ENCODE data around the gene DGKB.

The DGKB gene

DNA sequence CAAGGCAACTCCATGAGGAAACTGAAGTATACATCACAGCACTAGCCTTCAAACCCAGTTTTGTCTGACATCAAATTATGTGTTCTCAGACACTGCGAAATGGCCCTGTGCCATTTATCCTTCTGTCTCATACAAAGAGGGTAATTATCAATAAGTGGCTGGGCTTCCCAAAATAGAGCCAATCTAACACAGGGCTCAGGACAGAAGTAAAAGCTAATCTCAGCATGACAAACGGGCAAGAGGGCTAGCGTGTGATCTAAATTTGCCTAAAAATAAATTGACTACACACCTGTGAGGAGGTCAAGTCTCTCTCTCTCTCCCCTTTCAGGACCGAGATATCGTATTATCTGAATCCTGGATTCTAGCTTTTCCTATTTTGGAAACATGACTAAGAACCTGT is 67.2 kb downstream of the DGKB start:
- FAIRE-seq = no peak
- TF ChIP-seq PAX5 (IDR thresholded peaks at IDR 0.05; ENCODE audit: insufficient read depth, low read length, severe bottlenecking) (no peak), SPI1 (IDR thresholded peaks at IDR 0.05; ENCODE audit: low read depth, low read length) (no peak), POU2F2 (IDR thresholded peaks at IDR 0.05; ENCODE audit: low read depth, low read length) (no peak), POLR2A (IDR thresholded peaks at IDR 0.05; ENCODE audit: low read depth, low read length) (no peak), POLR2AphosphoS5 (IDR thresholded peaks at IDR 0.05; ENCODE audit: low read depth, low read length) (no peak), TAF1 (IDR thresholded peaks at IDR 0.05; ENCODE audit: low read depth, low read length) (no peak)
- DNase-seq (ENCODE audit: insufficient read length, low spot score) = no peak

GRCh38 chr7:14834883-14835282 is 67.7 kb downstream of the DGKB start:
- no peak for DNase-seq (ENCODE audit: insufficient read length, low spot score)
- TF ChIP-seq SPI1 (IDR thresholded peaks at IDR 0.05; ENCODE audit: low read depth, low read length) (no peak), POLR2AphosphoS5 (IDR thresholded peaks at IDR 0.05; ENCODE audit: low read depth, low read length) (no peak), POLR2A (IDR thresholded peaks at IDR 0.05; ENCODE audit: low read depth, low read length) (no peak), TAF1 (IDR thresholded peaks at IDR 0.05; ENCODE audit: low read depth, low read length) (no peak), POU2F2 (IDR thresholded peaks at IDR 0.05; ENCODE audit: low read depth, low read length) (no peak), PAX5 (IDR thresholded peaks at IDR 0.05; ENCODE audit: insufficient read depth, low read length, severe bottlenecking) (no peak)
- no peak for FAIRE-seq

- DNase-seq (ENCODE audit: insufficient read length, low spot score) = no peak
- FAIRE-seq = no peak
- TF ChIP-seq PAX5 (IDR thresholded peaks at IDR 0.05; ENCODE audit: insufficient read depth, low read length, severe bottlenecking) (no peak), TAF1 (IDR thresholded peaks at IDR 0.05; ENCODE audit: low read depth, low read length) (no peak), POU2F2 (IDR thresholded peaks at IDR 0.05; ENCODE audit: low read depth, low read length) (no peak), POLR2A (IDR thresholded peaks at IDR 0.05; ENCODE audit: low read depth, low read length) (no peak), SPI1 (IDR thresholded peaks at IDR 0.05; ENCODE audit: low read depth, low read length) (no peak), POLR2AphosphoS5 (IDR thresholded peaks at IDR 0.05; ENCODE audit: low read depth, low read length) (no peak)
Observed at GRCh38 chr7:14834456-14834855, 68.1 kb downstream of the DGKB start.

- FAIRE-seq (no peak), DNase-seq (ENCODE audit: insufficient read length, low spot score) (no peak)
- TF ChIP-seq TAF1 (IDR thresholded peaks at IDR 0.05; ENCODE audit: low read depth, low read length) (no peak), POU2F2 (IDR thresholded peaks at IDR 0.05; ENCODE audit: low read depth, low read length) (no peak), PAX5 (IDR thresholded peaks at IDR 0.05; ENCODE audit: insufficient read depth, low read length, severe bottlenecking) (no peak), SPI1 (IDR thresholded peaks at IDR 0.05; ENCODE audit: low read depth, low read length) (no peak), POLR2A (IDR thresholded peaks at IDR 0.05; ENCODE audit: low read depth, low read length) (no peak), POLR2AphosphoS5 (IDR thresholded peaks at IDR 0.05; ENCODE audit: low read depth, low read length) (no peak)
Observed at GRCh38 chr7:14833707-14834106, 68.8 kb downstream of the DGKB start.

DNA sequence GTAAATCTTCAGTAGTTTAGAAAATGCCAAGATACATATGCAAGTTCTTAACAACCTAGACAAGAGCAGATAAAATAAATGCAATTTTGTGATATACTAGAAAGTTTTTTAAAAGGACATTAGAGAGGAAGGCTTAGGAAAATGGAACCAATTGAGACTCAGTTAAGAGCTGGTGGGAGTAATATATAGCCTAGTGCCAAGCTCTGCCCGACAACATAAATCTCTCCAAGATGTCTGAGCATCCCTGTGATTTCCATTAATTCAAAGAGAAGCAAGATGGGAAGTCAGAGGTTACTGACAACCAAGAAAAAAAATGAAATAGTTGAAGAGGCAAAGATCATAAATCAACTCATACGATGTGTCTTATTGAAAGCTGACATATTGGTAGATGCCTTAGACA is 74.5 kb downstream of the DGKB start:
- TF ChIP-seq PAX5 (IDR thresholded peaks at IDR 0.05; ENCODE audit: insufficient read depth, low read length, severe bottlenecking) = no peak
- no peak for TF ChIP-seq POLR2A (IDR thresholded peaks at IDR 0.05; ENCODE audit: low read depth, low read length)
- no peak for DNase-seq (ENCODE audit: insufficient read length, low spot score)
- FAIRE-seq = no peak

- DNase-seq (ENCODE audit: insufficient read length, low spot score) = no peak
- FAIRE-seq = no peak
- TF ChIP-seq TAF1 (IDR thresholded peaks at IDR 0.05; ENCODE audit: low read depth, low read length) (no peak), POLR2AphosphoS5 (IDR thresholded peaks at IDR 0.05; ENCODE audit: low read depth, low read length) (no peak), POU2F2 (IDR thresholded peaks at IDR 0.05; ENCODE audit: low read depth, low read length) (no peak), POLR2A (IDR thresholded peaks at IDR 0.05; ENCODE audit: low read depth, low read length) (no peak), SPI1 (IDR thresholded peaks at IDR 0.05; ENCODE audit: low read depth, low read length) (no peak), PAX5 (IDR thresholded peaks at IDR 0.05; ENCODE audit: insufficient read depth, low read length, severe bottlenecking) (no peak)
Observed at GRCh38 chr7:14826426-14826825, 76.1 kb downstream of the DGKB start.

DNA sequence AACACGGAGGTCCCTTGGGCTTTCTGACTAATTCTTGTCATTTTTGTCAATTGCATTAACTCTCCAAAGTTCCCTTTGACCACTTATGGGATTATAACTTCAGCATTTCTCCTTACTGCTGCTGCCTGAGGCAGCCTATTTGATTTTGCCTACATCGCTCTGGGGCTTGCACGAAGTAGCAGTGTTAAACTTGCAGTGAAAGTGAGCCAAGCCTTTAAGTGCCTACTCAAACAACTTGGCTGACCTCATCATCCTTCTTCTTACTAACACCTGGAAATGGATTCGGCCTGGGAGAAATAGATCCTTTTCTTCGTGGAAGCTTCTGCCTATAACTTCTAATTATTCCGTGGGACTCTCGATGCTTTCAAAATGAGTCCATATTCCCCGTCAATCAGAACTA is 76.6 kb downstream of the DGKB start:
- no peak for FAIRE-seq
- TF ChIP-seq POLR2AphosphoS5 (IDR thresholded peaks at IDR 0.05; ENCODE audit: low read depth, low read length) (no peak), SPI1 (IDR thresholded peaks at IDR 0.05; ENCODE audit: low read depth, low read length) (no peak), TAF1 (IDR thresholded peaks at IDR 0.05; ENCODE audit: low read depth, low read length) (no peak), PAX5 (IDR thresholded peaks at IDR 0.05; ENCODE audit: insufficient read depth, low read length, severe bottlenecking) (no peak), POLR2A (IDR thresholded peaks at IDR 0.05; ENCODE audit: low read depth, low read length) (no peak), POU2F2 (IDR thresholded peaks at IDR 0.05; ENCODE audit: low read depth, low read length) (no peak)

DNA sequence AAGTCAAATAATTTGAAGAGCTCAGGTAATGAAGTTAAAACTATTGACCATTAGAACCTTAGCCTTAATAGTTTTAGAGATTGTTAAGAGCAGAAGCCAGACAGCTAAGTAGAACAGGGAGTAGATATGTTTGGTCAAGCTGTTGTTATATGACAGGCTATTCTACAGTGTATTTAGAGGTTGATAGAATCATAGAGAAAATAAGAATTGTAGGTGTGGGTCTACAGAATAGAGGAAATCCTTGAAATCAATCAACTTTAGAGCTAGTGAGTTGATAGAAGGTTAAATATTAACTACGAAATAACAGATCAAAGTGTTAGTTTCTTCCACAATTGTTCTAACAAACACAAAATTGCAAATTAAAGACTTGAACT is 80.1 kb downstream of the DGKB start:
- FAIRE-seq = no peak
- no peak for TF ChIP-seq POLR2AphosphoS5 (IDR thresholded peaks at IDR 0.05; ENCODE audit: low read depth, low read length)
- no peak for TF ChIP-seq PAX5 (IDR thresholded peaks at IDR 0.05; ENCODE audit: insufficient read depth, low read length, severe bottlenecking)
- no peak for TF ChIP-seq POU2F2 (IDR thresholded peaks at IDR 0.05; ENCODE audit: low read depth, low read length)
- TF ChIP-seq SPI1 (IDR thresholded peaks at IDR 0.05; ENCODE audit: low read depth, low read length) = no peak
- no peak for TF ChIP-seq TAF1 (IDR thresholded peaks at IDR 0.05; ENCODE audit: low read depth, low read length)
- no peak for TF ChIP-seq POLR2A (IDR thresholded peaks at IDR 0.05; ENCODE audit: low read depth, low read length)
- DNase-seq (ENCODE audit: insufficient read length, low spot score) = no peak

More for the DNA sequence above, 76.6 kb downstream of the DGKB start:
- DNase-seq (ENCODE audit: insufficient read length, low spot score) = no peak

GRCh38 chr7:14821757-14822480 is 80.6 kb downstream of the DGKB start:
- FAIRE-seq (no peak), DNase-seq (ENCODE audit: insufficient read length, low spot score) (no peak)
- TF ChIP-seq TAF1 (IDR thresholded peaks at IDR 0.05; ENCODE audit: low read depth, low read length) = no peak
- no peak for TF ChIP-seq SPI1 (IDR thresholded peaks at IDR 0.05; ENCODE audit: low read depth, low read length)
- TF ChIP-seq POLR2AphosphoS5 (IDR thresholded peaks at IDR 0.05; ENCODE audit: low read depth, low read length) = no peak
- no peak for TF ChIP-seq PAX5 (IDR thresholded peaks at IDR 0.05; ENCODE audit: insufficient read depth, low read length, severe bottlenecking)
- no peak for TF ChIP-seq POU2F2 (IDR thresholded peaks at IDR 0.05; ENCODE audit: low read depth, low read length)
- TF ChIP-seq POLR2A (IDR thresholded peaks at IDR 0.05; ENCODE audit: low read depth, low read length) = no peak

DNA sequence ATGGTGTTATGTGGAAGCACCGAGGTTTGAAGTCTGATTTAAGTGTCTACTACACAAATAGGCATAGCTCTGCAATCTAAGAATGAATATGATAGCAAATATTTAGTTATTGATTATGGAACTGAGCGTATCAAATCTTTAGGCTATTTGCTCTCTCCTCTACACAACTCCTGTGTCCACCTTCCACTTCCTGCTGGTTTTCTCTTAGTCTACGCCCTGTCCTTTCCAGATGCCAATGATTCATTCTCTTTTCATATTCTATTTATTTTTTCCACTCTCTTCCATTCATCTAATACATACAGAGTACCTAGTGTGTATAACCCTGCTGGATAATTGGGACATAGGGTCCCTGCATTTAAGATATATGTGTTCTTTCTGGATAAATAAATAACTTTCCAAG is 83.7 kb downstream of the DGKB start:
- TF ChIP-seq TAF1 (IDR thresholded peaks at IDR 0.05; ENCODE audit: low read depth, low read length) = no peak
- no peak for TF ChIP-seq PAX5 (IDR thresholded peaks at IDR 0.05; ENCODE audit: insufficient read depth, low read length, severe bottlenecking)
- no peak for TF ChIP-seq POU2F2 (IDR thresholded peaks at IDR 0.05; ENCODE audit: low read depth, low read length)
- TF ChIP-seq SPI1 (IDR thresholded peaks at IDR 0.05; ENCODE audit: low read depth, low read length) = no peak
- TF ChIP-seq POLR2AphosphoS5 (IDR thresholded peaks at IDR 0.05; ENCODE audit: low read depth, low read length) = no peak
- no peak for TF ChIP-seq POLR2A (IDR thresholded peaks at IDR 0.05; ENCODE audit: low read depth, low read length)
- no peak for FAIRE-seq

More for the DNA sequence above, 83.7 kb downstream of the DGKB start:
- DNase-seq (ENCODE audit: insufficient read length, low spot score) = no peak
